Tibial nerve (tissue), 4 donors: ENCODE measurements around the gene ARHGAP44. TPM values are rescaled to one million over a fixed set of nuclear protein-coding genes. Genes with fewer than 3 reads are reported as not detected.

ENCODE experiments used
- DNase-seq, 2 donors: peaks; one replicate each; pipeline ENCODE4 v3.0.0-alpha.2; 2019; ENCODE audit warnings: low spot score in 2 of 2
- H3K27ac ChIP-seq, 4 donors: fragments of 200-600 bp; sonication (generic) in 3 of 4; one replicate each; pipeline ENCODE4 v1.5.1; 2017 to 2019; ENCODE audit warnings: mild to moderate bottlenecking in 1 of 4
- H3K27me3 ChIP-seq, 2 donors: fragments of 200-600 bp; sonication (generic) in 1 of 2; one replicate each; pipeline versions ENCODE4 v1.5.1 to v1.6.0; 2017 to 2019
- H3K36me3 ChIP-seq, 3 donors: fragments of 200-600 bp; sonication (generic); one replicate each; pipeline ENCODE4 v1.5.1; 2018 to 2019
- H3K4me1 ChIP-seq, 4 donors: fragments of 200-600 bp; sonication (generic) in 3 of 4; one replicate each; pipeline ENCODE4 v1.5.1; 2017 to 2019
- H3K4me3 ChIP-seq, 4 donors: fragments of 200-600 bp; sonication (generic) in 3 of 4; one replicate each; pipeline ENCODE4 v1.5.1; 2017 to 2019; ENCODE audit warnings: mild to moderate bottlenecking in 1 of 4, moderate library complexity in 1 of 4
- H3K9me3 ChIP-seq, 4 donors: fragments of 200-600 bp; sonication (generic) in 3 of 4; one replicate each; pipeline ENCODE4 v1.5.1; 2017 to 2019
- EP300 ChIP-seq, 2 donors: sonication (generic); formaldehyde crosslinking; IDR thresholded peaks; one replicate each; pipeline ENCODE4 v1.6.1; 2017; ENCODE audit warnings: antibody characterized with exemption in 2 of 2, mild to moderate bottlenecking in 1 of 2
- POLR2A ChIP-seq, 2 donors: fragments of 450-650 bp; IDR thresholded peaks; one replicate each; pipeline ENCODE4 v1.6.1; 2017; ENCODE audit warnings: antibody characterized with exemption in 2 of 2, mild to moderate bottlenecking in 2 of 2, moderate library complexity in 2 of 2
- WGBS, 2 donors: methylation state at CpG; one replicate each; pipeline ENCODE4 v1.1.5; 2018; 5-methylcytosine and 5-hydroxymethylcytosine counted together
- total RNA-seq, 4 donors: library from RNA; depleted of rRNA; stranded (reverse); fragments of >200 nt; gene quantifications; one replicate each; pipeline ENCODE4 v1.1.0, GENCODE V29; 2016
- TF ChIP-seq, protein P1 (sequence below), 5 experiments: fragments of 200-600 bp in 3 of 5; fragments of 450-650 bp in 2 of 5; sonication (generic) in 3 of 5; IDR thresholded peaks; one replicate each; pipeline ENCODE4 v1.5.1; 2016 to 2019; ENCODE audit warnings: antibody characterized with exemption in 5 of 5, mild to moderate bottlenecking in 3 of 5, moderate library complexity in 2 of 5

The ARHGAP44 gene
- total RNA-seq, 4 donors from 2014 or later: 1.6 to 4.6 (median 2.7) TPM

DNA sequence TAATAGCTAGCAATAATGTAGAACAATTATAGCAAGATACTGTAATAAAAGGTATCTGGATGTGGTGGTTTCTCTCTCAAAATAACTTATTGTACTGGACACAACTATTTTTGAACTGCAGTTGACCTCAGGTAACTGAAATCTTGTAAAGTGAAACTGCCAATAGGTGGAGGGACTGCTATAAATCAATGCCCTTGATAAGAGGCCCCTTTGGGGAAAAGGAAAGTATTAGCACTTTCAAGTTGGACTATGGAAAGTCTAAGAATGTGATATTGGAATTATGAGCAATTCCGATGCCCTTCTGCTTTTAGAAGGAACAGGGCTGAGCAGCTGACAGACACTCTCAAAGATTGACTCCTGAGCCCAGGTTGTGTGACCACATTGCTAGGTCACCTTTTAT lies 44.5 kb upstream of the ARHGAP44 start:
- H3K4me1 ChIP-seq: peaks cover 0 to 7% (median 0%) of the 10 kb centered on the region in 4 donors
- no peaks in the 10 kb centered on the region for H3K27me3 ChIP-seq
- H3K36me3 ChIP-seq: no peaks in the 10 kb centered on the region
- no peak for TF ChIP-seq EP300 (IDR thresholded peaks at IDR 0.05)
- 100% methylated on average over 1 of the region's 1 CpG for WGBS, 2 donors
- no peaks in the 10 kb centered on the region for H3K9me3 ChIP-seq
- DNase-seq: no peak
- no peak overlapping the region for H3K27ac ChIP-seq
- H3K4me3 ChIP-seq: no peak overlapping the region

DNA sequence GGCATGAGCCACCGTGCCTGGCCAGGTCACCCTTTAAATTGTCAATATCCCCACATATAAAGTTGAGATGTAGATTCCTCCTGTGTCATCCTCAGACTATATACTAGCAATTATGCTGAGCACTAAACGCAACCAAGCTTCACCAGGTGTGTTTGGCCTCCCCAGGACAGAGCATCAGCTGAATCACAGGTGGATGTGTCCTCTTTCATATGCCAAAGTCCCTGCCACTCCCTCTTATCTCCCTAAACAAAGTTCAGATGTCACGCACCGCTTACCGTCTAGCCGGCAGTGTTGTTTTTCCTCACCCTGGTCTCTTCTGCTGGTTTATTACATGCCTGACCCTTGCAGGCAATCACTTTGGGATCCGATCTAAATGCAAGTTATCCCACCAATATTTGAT lies 43.8 kb upstream of the ARHGAP44 start:
- no peaks in the 10 kb centered on the region for H3K36me3 ChIP-seq
- 78 to 79% methylated on average over 7 of the region's 7 CpGs for WGBS, 2 donors
- no peaks in the 10 kb centered on the region for H3K27me3 ChIP-seq
- peaks cover 0 to 7% (median 0%) of the 10 kb centered on the region in 4 donors for H3K4me1 ChIP-seq
- H3K9me3 ChIP-seq: peaks cover 0 to 3% (median 0%) of the 10 kb centered on the region in 4 donors
- H3K27ac ChIP-seq: no peak overlapping the region
- no peak for DNase-seq
- H3K4me3 ChIP-seq: no peak overlapping the region
- TF ChIP-seq EP300 (IDR thresholded peaks at IDR 0.05): no peak

- no peak overlapping the region for H3K27ac ChIP-seq
- no peaks in the 10 kb centered on the region for H3K9me3 ChIP-seq
- H3K27me3 ChIP-seq: no peaks in the 10 kb centered on the region
- no peak for DNase-seq
- H3K4me1 ChIP-seq: no peaks in the 10 kb centered on the region
- no peak overlapping the region for H3K4me3 ChIP-seq
- TF ChIP-seq POLR2A (IDR thresholded peaks at IDR 0.05) (no peak), EP300 (IDR thresholded peaks at IDR 0.05) (no peak)
- TF ChIP-seq, protein P1, sequence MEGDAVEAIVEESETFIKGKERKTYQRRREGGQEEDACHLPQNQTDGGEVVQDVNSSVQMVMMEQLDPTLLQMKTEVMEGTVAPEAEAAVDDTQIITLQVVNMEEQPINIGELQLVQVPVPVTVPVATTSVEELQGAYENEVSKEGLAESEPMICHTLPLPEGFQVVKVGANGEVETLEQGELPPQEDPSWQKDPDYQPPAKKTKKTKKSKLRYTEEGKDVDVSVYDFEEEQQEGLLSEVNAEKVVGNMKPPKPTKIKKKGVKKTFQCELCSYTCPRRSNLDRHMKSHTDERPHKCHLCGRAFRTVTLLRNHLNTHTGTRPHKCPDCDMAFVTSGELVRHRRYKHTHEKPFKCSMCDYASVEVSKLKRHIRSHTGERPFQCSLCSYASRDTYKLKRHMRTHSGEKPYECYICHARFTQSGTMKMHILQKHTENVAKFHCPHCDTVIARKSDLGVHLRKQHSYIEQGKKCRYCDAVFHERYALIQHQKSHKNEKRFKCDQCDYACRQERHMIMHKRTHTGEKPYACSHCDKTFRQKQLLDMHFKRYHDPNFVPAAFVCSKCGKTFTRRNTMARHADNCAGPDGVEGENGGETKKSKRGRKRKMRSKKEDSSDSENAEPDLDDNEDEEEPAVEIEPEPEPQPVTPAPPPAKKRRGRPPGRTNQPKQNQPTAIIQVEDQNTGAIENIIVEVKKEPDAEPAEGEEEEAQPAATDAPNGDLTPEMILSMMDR (IDR thresholded peaks at IDR 0.05): no peak
- H3K36me3 ChIP-seq: no peaks in the 10 kb centered on the region
Observed at GRCh38 chr17:12756786-12757185, 32.5 kb upstream of the ARHGAP44 start.

DNA sequence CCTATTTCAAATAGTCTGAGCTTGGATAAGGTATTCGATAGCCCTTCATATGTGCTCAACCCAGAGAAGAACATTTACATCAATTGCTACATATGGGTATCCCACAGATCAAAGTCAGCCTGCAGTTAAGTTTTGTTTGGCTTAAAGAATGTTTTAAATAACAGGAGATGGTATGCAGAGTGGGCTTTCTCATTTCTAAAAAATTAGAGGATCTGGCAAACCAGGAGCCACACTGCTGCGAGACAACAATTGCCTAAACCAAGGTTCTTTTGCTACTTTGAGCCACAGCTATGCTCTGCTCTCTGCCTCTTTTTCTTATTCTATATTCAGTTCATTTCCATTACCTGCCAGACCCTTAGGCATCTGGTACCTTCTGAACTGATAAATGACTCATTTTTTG lies 30.2 kb upstream of the ARHGAP44 start:
- H3K4me3 ChIP-seq: no peak overlapping the region
- no peak for DNase-seq
- WGBS, 2 donors: 50 to 72% methylated on average over 2 of the region's 2 CpGs
- H3K36me3 ChIP-seq: no peaks in the 10 kb centered on the region
- no peaks in the 10 kb centered on the region for H3K9me3 ChIP-seq
- TF ChIP-seq EP300 (IDR thresholded peaks at IDR 0.05): no peak
- TF ChIP-seq, protein P1 (IDR thresholded peaks at IDR 0.05): no peak
- TF ChIP-seq POLR2A (IDR thresholded peaks at IDR 0.05): no peak
- no peak overlapping the region for H3K27ac ChIP-seq
- no peaks in the 10 kb centered on the region for H3K4me1 ChIP-seq
- H3K27me3 ChIP-seq: no peaks in the 10 kb centered on the region

DNA sequence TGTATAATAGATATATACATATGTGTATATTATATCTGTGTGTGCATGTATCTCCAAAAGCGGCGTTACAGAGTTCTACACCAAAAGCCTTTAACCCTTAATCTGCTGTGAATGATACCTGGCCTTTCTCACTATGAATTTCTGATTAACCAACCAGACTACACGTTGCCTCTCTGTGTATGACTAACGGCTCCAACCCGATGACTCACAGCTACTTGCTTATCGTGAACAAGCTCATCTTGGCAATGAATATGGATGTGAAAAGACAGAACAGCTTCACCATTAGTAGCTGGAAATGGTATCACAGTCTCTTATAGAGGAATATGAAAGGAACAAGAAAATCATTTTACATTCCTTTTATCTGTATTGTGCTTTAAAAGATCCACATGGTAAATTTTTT lies 23.8 kb upstream of the ARHGAP44 start:
- TF ChIP-seq POLR2A (IDR thresholded peaks at IDR 0.05) (no peak), EP300 (IDR thresholded peaks at IDR 0.05) (no peak)
- TF ChIP-seq, protein P1 (IDR thresholded peaks at IDR 0.05): no peak
- no peaks in the 10 kb centered on the region for H3K27me3 ChIP-seq
- no peaks in the 10 kb centered on the region for H3K4me1 ChIP-seq
- no peaks in the 10 kb centered on the region for H3K36me3 ChIP-seq
- DNase-seq: no peak
- H3K27ac ChIP-seq: no peak overlapping the region
- no peak overlapping the region for H3K4me3 ChIP-seq
- WGBS, 2 donors: 69 to 75% methylated on average over 6 of the region's 6 CpGs
- no peaks in the 10 kb centered on the region for H3K9me3 ChIP-seq

DNA sequence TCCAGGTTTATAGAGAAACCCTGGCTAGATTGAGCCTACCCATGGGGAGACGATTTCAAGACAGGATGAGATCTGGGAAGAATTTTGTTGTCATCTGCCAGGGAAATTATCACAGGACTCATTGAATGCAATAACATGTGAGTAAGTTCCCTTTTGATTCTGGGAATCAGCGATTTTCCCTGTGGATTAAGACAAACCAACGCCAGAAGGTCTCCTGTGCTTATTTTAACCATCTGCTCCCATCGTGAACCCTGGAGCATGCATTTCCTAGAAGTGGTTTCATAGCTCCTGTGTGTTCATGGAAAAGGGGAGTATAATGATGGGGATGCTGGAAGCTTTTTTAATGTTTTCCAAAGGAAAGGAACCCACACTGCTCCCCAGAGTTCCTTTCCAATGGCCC lies 21.0 kb upstream of the ARHGAP44 start:
- Histone ChIP-seq H3K4me1 (no peaks in the 10 kb centered on the region), H3K9me3 (no peaks in the 10 kb centered on the region), H3K36me3 (no peaks in the 10 kb centered on the region), H3K27me3 (no peaks in the 10 kb centered on the region), H3K4me3 (no peak overlapping the region), H3K27ac (no peak overlapping the region)
- TF ChIP-seq, protein P1 (IDR thresholded peaks at IDR 0.05): no peak
- TF ChIP-seq POLR2A (IDR thresholded peaks at IDR 0.05): no peak
- no peak for TF ChIP-seq EP300 (IDR thresholded peaks at IDR 0.05)
- DNase-seq: no peak
- 49 to 53% methylated on average over 4 of the region's 4 CpGs for WGBS, 2 donors
